Stimulated activated CD8-positive, alpha-beta memory T cell treated with anti-CD3 and anti-CD28 coated beads, Interleukin-4, amount 100 ng/mL, for 1 hour (primary cell): ENCODE data around the gene MARCHF11.

Experiments
- DNase-seq, 2 donors: peaks; one replicate each; pipeline ENCODE4 v3.0.0-alpha.2; 2020; ENCODE audit warnings: low read depth in 2 of 2, low spot score in 1 of 2

MARCHF11 gene

GRCh38 chr5:16061163-16061562, 118.4 kb downstream of the MARCHF11 start:
- no peak for DNase-seq

GRCh38 chr5:16057277-16057676, 122.3 kb downstream of the MARCHF11 start:
- no peak for DNase-seq

- DNase-seq, result no peak
Observed at GRCh38 chr5:16051246-16051755, 128.3 kb downstream of the MARCHF11 start.

GRCh38 chr5:16050414-16050813, 129.2 kb downstream of the MARCHF11 start:
- DNase-seq, result no peak

GRCh38 chr5:16049761-16050160, 129.8 kb downstream of the MARCHF11 start:
- DNase-seq, result no peak

GRCh38 chr5:16048132-16048531, 131.5 kb downstream of the MARCHF11 start:
- no peak for DNase-seq

- DNase-seq, result no peak
Observed at GRCh38 chr5:16043349-16043965, 136.1 kb downstream of the MARCHF11 start.

- no peak for DNase-seq
Observed at GRCh38 chr5:16037121-16037845, 142.3 kb downstream of the MARCHF11 start.

- no peak for DNase-seq
Observed at GRCh38 chr5:16034319-16035001, 145.1 kb downstream of the MARCHF11 start.

- DNase-seq, result no peak
Observed at GRCh38 chr5:16033187-16033925, 146.2 kb downstream of the MARCHF11 start.

GRCh38 chr5:16028708-16029107, 150.9 kb downstream of the MARCHF11 start:
- DNase-seq, result no peak

- DNase-seq, result no peak
Observed at GRCh38 chr5:16025681-16026080, 153.9 kb downstream of the MARCHF11 start.

- DNase-seq, result no peak
Observed at GRCh38 chr5:16018970-16019369, 160.6 kb downstream of the MARCHF11 start.

GRCh38 chr5:16017720-16018119, 161.9 kb downstream of the MARCHF11 start:
- no peak for DNase-seq
